ENCODE results near the gene PLEKHA1.
A peak's percentile ranks its signal among the peaks of the same experiment; 100 is the strongest.

PLEKHA1 gene

DNA sequence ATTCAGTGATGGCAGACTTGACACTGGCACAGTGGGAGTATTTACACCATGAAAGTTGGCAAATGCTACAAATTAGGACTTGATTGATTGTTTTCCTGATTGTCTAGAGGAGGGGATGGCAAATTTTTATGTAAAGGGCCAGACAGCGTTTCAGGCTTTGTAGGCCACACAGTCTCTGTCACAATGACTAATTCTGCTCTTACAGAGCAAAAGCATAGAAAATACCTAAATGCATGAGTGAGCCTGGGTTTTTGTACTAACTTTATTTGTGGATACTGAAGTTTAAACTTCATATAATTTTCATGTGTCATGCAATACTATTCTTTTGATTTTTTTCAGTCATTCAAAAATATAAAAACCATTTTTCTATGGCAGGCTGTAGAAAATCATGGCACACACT lies 71.0 kb downstream of the PLEKHA1 start:
- no peak overlapping the region for H4K91ac ChIP-seq (ENCODE audit: low read length)
- peaks cover 4% of the 10 kb centered on the region for H3K4me1 ChIP-seq (ENCODE audit: control insufficient read depth, insufficient read depth, low read depth, low read length)
- no peak overlapping the region for H3K4me3 ChIP-seq (ENCODE audit: insufficient read depth in 1 of 2, low read depth in 1 of 2, low read length in 2 of 2)
- H3K27me3 ChIP-seq (ENCODE audit: control insufficient read depth in 1 of 2, insufficient read depth in 1 of 2, low read length in 2 of 2): no peaks in the 10 kb centered on the region
- H3K27ac ChIP-seq (ENCODE audit: low read length, poor library complexity, severe bottlenecking): no peak overlapping the region
- no peak overlapping the region for H3K23ac ChIP-seq (ENCODE audit: low read length in 2 of 2)
- WGBS: 80% methylated on average over 1 of the region's 1 CpG
- no peak overlapping the region for H3K14ac ChIP-seq (ENCODE audit: low read length in 2 of 2)
- H4K8ac ChIP-seq (ENCODE audit: low read length): no peak overlapping the region
- no peak overlapping the region for H2BK5ac ChIP-seq (ENCODE audit: low read depth, low read length, poor library complexity, severe bottlenecking)
- H3K9me3 ChIP-seq (ENCODE audit: control insufficient read depth, low read length): no peaks in the 10 kb centered on the region
- H2BK15ac ChIP-seq (ENCODE audit: low read depth, poor library complexity, severe bottlenecking): no peak overlapping the region
- H3K4ac ChIP-seq (ENCODE audit: low read depth in 1 of 2, low read length in 2 of 2): no peak overlapping the region
- H2AFZ ChIP-seq (ENCODE audit: low read depth, low read length): no peak overlapping the region
- H3K9ac ChIP-seq (ENCODE audit: low read length): no peak overlapping the region
- no peak overlapping the region for H2BK120ac ChIP-seq (ENCODE audit: low read depth, low read length)
- no peak for DNase-seq
- no peak overlapping the region for H2AK5ac ChIP-seq (ENCODE audit: low read length, severe bottlenecking)
- no peak overlapping the region for H3K18ac ChIP-seq (ENCODE audit: low read depth in 1 of 2, low read length in 2 of 2)
- H3K4me2 ChIP-seq (ENCODE audit: low read length, poor library complexity, severe bottlenecking): no peak overlapping the region
- H2BK12ac ChIP-seq (ENCODE audit: low read length in 2 of 2): no peak overlapping the region
- H3K79me1 ChIP-seq (replicated peaks; ENCODE audit: low read length, poor library complexity, severe bottlenecking): no peaks in the 10 kb centered on the region
- no peaks in the 10 kb centered on the region for H3K36me3 ChIP-seq (ENCODE audit: control insufficient read depth in 1 of 2, insufficient read depth in 2 of 2, low read depth in 1 of 2, low read length in 2 of 2)

DNA sequence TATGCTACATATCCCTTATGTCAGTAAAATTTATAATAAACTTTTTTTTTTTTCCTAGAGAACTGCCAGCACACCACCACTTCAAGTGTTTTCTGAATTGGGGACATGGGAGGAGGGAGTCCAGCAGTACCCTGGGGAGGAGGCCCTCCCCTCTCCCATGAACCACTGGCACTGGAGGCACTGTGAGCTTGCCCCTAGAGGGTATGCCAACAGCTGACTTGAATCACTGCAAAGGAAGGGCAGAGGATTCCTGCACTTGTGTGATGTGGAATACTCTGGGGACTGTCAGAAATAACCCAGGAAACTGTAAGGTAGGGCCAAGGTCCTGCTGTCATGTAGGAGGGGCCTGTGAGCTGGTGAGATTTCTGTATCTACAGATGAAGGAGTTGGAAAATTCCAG lies 71.4 kb downstream of the PLEKHA1 start:
- Histone ChIP-seq H3K79me1 (replicated peaks; ENCODE audit: low read length, poor library complexity, severe bottlenecking) (no peaks in the 10 kb centered on the region), H3K27me3 (ENCODE audit: control insufficient read depth in 1 of 2, insufficient read depth in 1 of 2, low read length in 2 of 2) (no peaks in the 10 kb centered on the region), H3K4me3 (ENCODE audit: insufficient read depth in 1 of 2, low read depth in 1 of 2, low read length in 2 of 2) (no peak overlapping the region), H4K91ac (ENCODE audit: low read length) (no peak overlapping the region), H3K14ac (ENCODE audit: low read length in 2 of 2) (no peak overlapping the region), H3K36me3 (ENCODE audit: control insufficient read depth in 1 of 2, insufficient read depth in 2 of 2, low read depth in 1 of 2, low read length in 2 of 2) (no peaks in the 10 kb centered on the region), H2BK15ac (ENCODE audit: low read depth, poor library complexity, severe bottlenecking) (no peak overlapping the region), H3K9ac (ENCODE audit: low read length) (no peak overlapping the region), H3K9me3 (ENCODE audit: control insufficient read depth, low read length) (no peaks in the 10 kb centered on the region), H3K18ac (ENCODE audit: low read depth in 1 of 2, low read length in 2 of 2) (no peak overlapping the region), H2BK120ac (ENCODE audit: low read depth, low read length) (no peak overlapping the region), H3K27ac (ENCODE audit: low read length, poor library complexity, severe bottlenecking) (peak overlapping the region; percentile 0), H3K4me2 (ENCODE audit: low read length, poor library complexity, severe bottlenecking) (no peak overlapping the region), H2BK12ac (ENCODE audit: low read length in 2 of 2) (no peak overlapping the region), H2AFZ (ENCODE audit: low read depth, low read length) (no peak overlapping the region), H3K23ac (ENCODE audit: low read length in 2 of 2) (peak overlapping the region in 1 of 2 experiments; percentile 5), H2BK5ac (ENCODE audit: low read depth, low read length, poor library complexity, severe bottlenecking) (no peak overlapping the region), H4K8ac (ENCODE audit: low read length) (no peak overlapping the region), H3K4ac (ENCODE audit: low read depth in 1 of 2, low read length in 2 of 2) (no peak overlapping the region), H2AK5ac (ENCODE audit: low read length, severe bottlenecking) (no peak overlapping the region), H3K4me1 (ENCODE audit: control insufficient read depth, insufficient read depth, low read depth, low read length) (peaks cover 8% of the 10 kb centered on the region)
- DNase-seq: no peak

DNA sequence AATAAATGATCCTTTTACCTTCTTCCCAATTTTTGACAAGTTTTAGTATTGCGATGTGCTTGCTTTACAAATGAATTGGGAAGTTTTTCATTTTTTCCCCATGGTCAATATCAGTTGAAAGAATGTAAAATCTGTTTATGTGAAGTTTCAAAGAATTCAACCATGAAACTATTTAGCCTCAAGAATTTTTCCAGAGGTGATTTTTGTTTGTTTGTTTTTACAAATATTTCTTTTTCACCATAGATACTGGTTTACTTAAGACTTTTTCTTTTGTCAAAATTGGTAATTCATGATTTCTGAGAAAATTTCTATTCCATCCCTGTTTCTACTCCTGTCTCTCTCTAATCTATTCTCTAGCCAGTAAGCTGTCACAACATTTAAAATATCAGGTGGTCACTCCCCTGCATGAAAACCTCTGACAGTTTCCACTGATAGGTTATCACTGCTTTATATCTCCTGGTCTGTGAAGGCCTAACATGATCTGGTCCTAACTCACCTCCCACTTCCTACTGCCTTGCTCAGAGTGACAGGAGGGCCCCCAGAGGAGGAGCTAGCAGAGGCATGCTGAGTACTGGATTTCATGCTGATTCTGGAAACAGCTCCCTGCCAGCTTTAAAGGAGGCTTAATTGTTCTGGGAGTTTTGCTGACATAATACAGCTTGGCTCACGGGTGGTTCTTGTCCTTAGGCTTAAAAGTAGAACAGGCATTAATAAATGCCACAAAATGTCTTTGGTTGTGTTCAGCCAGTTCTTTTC lies 72.3 kb downstream of the PLEKHA1 start:
- H3K27ac ChIP-seq (ENCODE audit: low read length, poor library complexity, severe bottlenecking): no peak overlapping the region

DNA sequence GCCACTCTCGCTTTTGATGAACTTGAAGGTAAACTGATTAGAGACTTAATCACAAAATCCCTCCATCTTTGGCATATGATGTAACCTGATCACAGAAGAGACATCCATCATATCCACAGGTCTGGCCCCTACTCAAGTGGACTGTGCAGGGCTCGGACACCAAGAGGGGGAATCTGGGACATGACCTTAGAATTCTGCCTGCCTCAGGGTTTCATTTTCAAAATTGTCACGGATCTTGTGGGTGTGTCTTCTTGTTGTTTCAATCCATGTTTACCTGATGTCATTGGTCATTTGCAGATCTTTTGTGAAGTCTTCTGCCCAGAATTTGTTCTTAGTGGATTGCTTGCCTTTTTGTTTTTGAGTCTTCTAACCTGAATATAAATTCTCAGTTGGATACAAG lies 74.1 kb downstream of the PLEKHA1 start:
- Histone ChIP-seq H3K4me2 (ENCODE audit: low read length, poor library complexity, severe bottlenecking) (no peak overlapping the region), H3K4me1 (ENCODE audit: control insufficient read depth, insufficient read depth, low read depth, low read length) (peaks cover 8% of the 10 kb centered on the region), H3K27me3 (ENCODE audit: control insufficient read depth in 1 of 2, insufficient read depth in 1 of 2, low read length in 2 of 2) (no peaks in the 10 kb centered on the region), H3K9me3 (ENCODE audit: control insufficient read depth, low read length) (no peaks in the 10 kb centered on the region), H2AK5ac (ENCODE audit: low read length, severe bottlenecking) (no peak overlapping the region), H3K27ac (ENCODE audit: low read length, poor library complexity, severe bottlenecking) (no peak overlapping the region), H4K8ac (ENCODE audit: low read length) (no peak overlapping the region), H2BK15ac (ENCODE audit: low read depth, poor library complexity, severe bottlenecking) (no peak overlapping the region), H3K4ac (ENCODE audit: low read depth in 1 of 2, low read length in 2 of 2) (no peak overlapping the region), H3K4me3 (ENCODE audit: insufficient read depth in 1 of 2, low read depth in 1 of 2, low read length in 2 of 2) (no peak overlapping the region), H4K91ac (ENCODE audit: low read length) (no peak overlapping the region), H2AFZ (ENCODE audit: low read depth, low read length) (no peak overlapping the region), H3K36me3 (ENCODE audit: control insufficient read depth in 1 of 2, insufficient read depth in 2 of 2, low read depth in 1 of 2, low read length in 2 of 2) (no peaks in the 10 kb centered on the region), H3K9ac (ENCODE audit: low read length) (no peak overlapping the region), H3K79me1 (replicated peaks; ENCODE audit: low read length, poor library complexity, severe bottlenecking) (no peaks in the 10 kb centered on the region), H3K14ac (ENCODE audit: low read length in 2 of 2) (no peak overlapping the region), H3K23ac (ENCODE audit: low read length in 2 of 2) (no peak overlapping the region), H2BK120ac (ENCODE audit: low read depth, low read length) (no peak overlapping the region), H3K18ac (ENCODE audit: low read depth in 1 of 2, low read length in 2 of 2) (no peak overlapping the region), H2BK12ac (ENCODE audit: low read length in 2 of 2) (no peak overlapping the region), H2BK5ac (ENCODE audit: low read depth, low read length, poor library complexity, severe bottlenecking) (no peak overlapping the region)
- DNase-seq: no peak
- 92% methylated on average over 3 of the region's 3 CpGs for WGBS

More for the DNA sequence above, 72.3 kb downstream of the PLEKHA1 start:
- Histone ChIP-seq H3K4me2 (ENCODE audit: low read length, poor library complexity, severe bottlenecking) (no peak overlapping the region), H3K79me1 (replicated peaks; ENCODE audit: low read length, poor library complexity, severe bottlenecking) (no peaks in the 10 kb centered on the region), H2BK5ac (ENCODE audit: low read depth, low read length, poor library complexity, severe bottlenecking) (no peak overlapping the region), H3K14ac (ENCODE audit: low read length in 2 of 2) (no peak overlapping the region), H3K36me3 (ENCODE audit: control insufficient read depth in 1 of 2, insufficient read depth in 2 of 2, low read depth in 1 of 2, low read length in 2 of 2) (no peaks in the 10 kb centered on the region), H4K91ac (ENCODE audit: low read length) (no peak overlapping the region), H3K9ac (ENCODE audit: low read length) (no peak overlapping the region), H3K4me1 (ENCODE audit: control insufficient read depth, insufficient read depth, low read depth, low read length) (peaks cover 8% of the 10 kb centered on the region), H3K23ac (ENCODE audit: low read length in 2 of 2) (no peak overlapping the region), H2BK12ac (ENCODE audit: low read length in 2 of 2) (no peak overlapping the region), H2AK5ac (ENCODE audit: low read length, severe bottlenecking) (no peak overlapping the region), H3K9me3 (ENCODE audit: control insufficient read depth, low read length) (no peaks in the 10 kb centered on the region), H3K4me3 (ENCODE audit: insufficient read depth in 1 of 2, low read depth in 1 of 2, low read length in 2 of 2) (no peak overlapping the region), H4K8ac (ENCODE audit: low read length) (no peak overlapping the region), H2AFZ (ENCODE audit: low read depth, low read length) (peak overlapping the region; percentile 19), H2BK15ac (ENCODE audit: low read depth, poor library complexity, severe bottlenecking) (no peak overlapping the region), H3K27me3 (ENCODE audit: control insufficient read depth in 1 of 2, insufficient read depth in 1 of 2, low read length in 2 of 2) (no peaks in the 10 kb centered on the region), H2BK120ac (ENCODE audit: low read depth, low read length) (no peak overlapping the region), H3K4ac (ENCODE audit: low read depth in 1 of 2, low read length in 2 of 2) (no peak overlapping the region), H3K18ac (ENCODE audit: low read depth in 1 of 2, low read length in 2 of 2) (no peak overlapping the region)
- DNase-seq: no peak
- 13% methylated on average over 1 of the region's 2 CpGs for whole genome bisulfite sequencing

All from mesenchymal stem cell (in vitro differentiated cells and primary cell).